Gastrocnemius medialis (tissue), 4 donors: ENCODE results near the gene C2CD4C. TPM values are rescaled to one million over a fixed set of nuclear protein-coding genes. Genes with fewer than 3 reads are reported as not detected.
"Not testable (repeated sequence)": the region's sequence is repeated elsewhere in the genome, so short reads cannot be mapped to it uniquely, and the experiment has no call there.

Experiments
- ATAC-seq, 2 donors: fragments of 150-250 bp; one replicate each; pipeline ENCODE4 v1.9.1; 2016
- DNase-seq, 2 donors: peaks; one replicate each; pipeline ENCODE4 v3.0.0-alpha.2; 2019
- H3K27ac ChIP-seq, 4 donors: fragments of 200-600 bp; sonication (generic); 1 replicate in 1 of 4; 2 replicates in 3 of 4; pipeline ENCODE4 v1.5.1; 2016 to 2018; ENCODE audit warnings: mild to moderate bottlenecking in 2 of 4, moderate library complexity in 1 of 4
- H3K27me3 ChIP-seq, 3 donors: fragments of 200-600 bp; sonication (generic) in 2 of 3; 1 replicate in 1 of 3; 2 replicates in 2 of 3; pipeline versions ENCODE4 v1.5.1 to v1.6.0; 2016 to 2019; ENCODE audit warnings: mild to moderate bottlenecking in 1 of 3, moderate library complexity in 1 of 3
- H3K36me3 ChIP-seq, 2 donors: fragments of 200-600 bp; sonication (generic) in 1 of 2; one replicate each; pipeline ENCODE4 v1.5.1; 2017 to 2018
- H3K4me1 ChIP-seq, 2 donors: fragments of 200-600 bp; sonication (generic) in 1 of 2; one replicate each; pipeline ENCODE4 v1.5.1; 2016 to 2017; ENCODE audit warnings: mild to moderate bottlenecking in 2 of 2
- H3K4me3 ChIP-seq, 4 donors: fragments of 200-600 bp; sonication (generic) in 3 of 4; 1 replicate in 1 of 4; 2 replicates in 3 of 4; pipeline ENCODE4 v1.5.1; 2016 to 2019; ENCODE audit warnings: mild to moderate bottlenecking in 2 of 4
- H3K9me3 ChIP-seq, 3 donors: fragments of 200-600 bp; sonication (generic) in 2 of 3; 1 replicate in 1 of 3; 2 replicates in 2 of 3; pipeline ENCODE4 v1.5.1; 2016 to 2019
- CTCF ChIP-seq, 5 experiments: fragments of 450-650 bp in 3 of 5; fragments of 200-600 bp in 2 of 5; sonication (generic) in 2 of 5; IDR thresholded peaks in 4 of 5; conservative IDR thresholded peaks in 1 of 5; 1 replicate in 4 of 5; 2 replicates in 1 of 5; pipeline ENCODE4 v1.5.1; 2016 to 2019; ENCODE audit warnings: antibody characterized with exemption in 5 of 5, mild to moderate bottlenecking in 3 of 5, moderate library complexity in 3 of 5
- POLR2A ChIP-seq, 2 donors: fragments of 450-650 bp; IDR thresholded peaks; one replicate each; pipeline ENCODE4 v1.6.1; 2017; ENCODE audit warnings: antibody characterized with exemption in 2 of 2, mild to moderate bottlenecking in 2 of 2, moderate library complexity in 2 of 2
- in situ Hi-C, 4 donors: fragments of 200-750 bp; cut with MboI; loops; one replicate each; pipeline versions ENCODE4 v1.15.0 to v1.8.0; 2017; ENCODE audit warnings: low sequenced_read_pairs in 4 of 4
- intact Hi-C: fragments of 100-400 bp; cut with DNase I; formaldehyde crosslinking; loops from one replicate; pipeline ENCODE4 v1.15.1; 2023; ENCODE audit warnings: low total_unique reads
- total RNA-seq, 4 donors: library from RNA; depleted of rRNA; stranded (reverse); fragments of >200 nt; gene quantifications; one replicate each; pipeline versions ENCODE4 v1.1.0 to v1.2.3, GENCODE V29; 2016

The C2CD4C gene
- total RNA-seq, 4 donors from 2014 or later: 0.15 to 0.78 (median 0.38) TPM

DNA sequence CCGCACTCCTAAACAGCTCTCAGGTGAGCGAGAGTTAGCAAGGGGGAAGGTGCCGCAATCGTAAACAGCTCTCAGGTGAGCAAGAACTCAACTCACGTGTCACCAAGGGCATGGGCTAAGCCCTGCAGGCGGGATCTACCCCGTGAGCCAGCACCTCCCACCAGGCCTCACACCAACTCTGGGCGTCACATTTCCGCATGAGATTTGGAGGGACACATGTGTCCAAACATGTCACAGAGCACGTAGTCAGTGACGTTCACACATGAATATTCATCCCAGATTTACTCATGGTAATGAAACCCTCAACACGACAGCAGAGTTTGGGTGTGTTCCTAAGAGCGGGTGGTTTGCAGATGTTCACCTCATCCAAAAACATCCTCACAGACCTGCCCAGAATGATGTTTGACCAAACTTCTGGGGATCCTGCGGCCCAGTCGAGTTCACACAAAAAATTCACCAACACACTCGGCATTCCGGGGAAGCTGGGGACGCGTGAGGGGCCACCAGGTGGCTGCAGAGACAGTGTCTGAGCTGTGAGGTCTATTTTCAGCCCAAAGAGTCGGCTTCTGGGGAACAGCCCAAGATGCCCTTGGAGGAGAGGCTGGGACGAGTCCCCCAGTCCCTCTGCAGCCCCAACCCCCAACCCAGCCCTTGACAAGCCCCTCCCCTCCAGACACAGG is 19.6 kb downstream of the C2CD4C start:
- no peaks in the 10 kb centered on the region for H3K4me1 ChIP-seq
- H3K27ac ChIP-seq: no peak overlapping the region
- H3K9me3 ChIP-seq: no peaks in the 10 kb centered on the region
- DNase-seq: no peak
- intact Hi-C loops (no loop called here), in situ Hi-C loops (no loop called here)
- no peak overlapping the region for H3K4me3 ChIP-seq
- no peaks in the 10 kb centered on the region for H3K36me3 ChIP-seq
- peaks cover 0 to 13% (median 11%) of the 10 kb centered on the region in 3 donors for H3K27me3 ChIP-seq
- ATAC-seq: no peak
- TF ChIP-seq POLR2A (IDR thresholded peaks at IDR 0.05): no peak

DNA sequence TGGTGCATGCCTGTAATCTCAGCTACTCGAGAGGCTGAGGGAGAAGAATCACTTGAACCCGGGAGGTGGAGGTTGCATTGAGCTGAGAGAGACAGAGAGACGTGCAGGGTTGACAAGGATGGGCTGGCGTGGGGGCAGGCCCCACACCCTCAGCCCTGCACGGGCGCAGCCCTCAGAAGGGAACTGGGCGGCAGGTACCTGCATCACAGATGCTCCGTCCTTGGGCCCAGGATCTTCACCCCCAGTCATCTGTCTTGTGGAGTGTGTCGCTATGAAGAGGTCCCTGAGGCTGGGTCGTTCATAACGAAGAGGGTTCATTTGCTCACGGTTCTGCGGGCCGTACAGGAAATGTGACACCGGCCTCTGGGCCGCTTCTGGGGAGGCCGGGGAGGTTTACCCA is 20.3 kb downstream of the C2CD4C start:
- no peaks in the 10 kb centered on the region for H3K4me1 ChIP-seq
- H3K27ac ChIP-seq: no peak overlapping the region
- ATAC-seq (no peak), DNase-seq (no peak)
- peaks cover 2 to 15% (median 11%) of the 10 kb centered on the region in 3 donors for H3K27me3 ChIP-seq
- intact Hi-C loops (no loop called here), in situ Hi-C loops (no loop called here)
- H3K4me3 ChIP-seq: no peak overlapping the region
- H3K9me3 ChIP-seq: no peaks in the 10 kb centered on the region
- H3K36me3 ChIP-seq: no peaks in the 10 kb centered on the region
- TF ChIP-seq POLR2A (IDR thresholded peaks at IDR 0.05) (no peak), CTCF (IDR thresholded peaks at IDR 0.05 in 4 of 5, conservative IDR thresholded peaks at IDR 0.05 in 1 of 5) (no peak)

DNA sequence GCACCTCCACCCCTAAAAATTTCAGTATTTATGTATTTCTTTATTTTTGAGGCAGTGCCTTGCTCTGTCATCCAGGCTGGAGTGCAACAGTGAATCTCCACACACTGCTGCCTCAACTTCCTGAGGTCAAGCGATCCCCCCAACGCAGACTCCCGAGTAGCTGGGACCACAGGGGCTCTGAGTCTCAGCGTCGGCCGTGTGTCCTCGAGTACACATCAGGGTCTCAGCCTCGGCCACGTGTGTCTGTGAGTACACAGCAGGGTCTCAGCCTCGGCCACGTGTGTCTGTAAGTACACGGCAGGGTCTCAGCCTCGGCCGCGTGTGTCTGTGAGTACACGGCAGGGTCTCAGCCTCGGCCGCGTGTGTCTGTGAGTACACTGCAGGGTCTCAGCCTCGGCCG is 21.2 kb downstream of the C2CD4C start:
- peaks cover 11 to 25% (median 11%) of the 10 kb centered on the region in 3 donors for H3K27me3 ChIP-seq
- intact Hi-C loops: no loop called here

GRCh38 chr19:386632-387301 is 22.2 kb downstream of the C2CD4C start:
- H3K9me3 ChIP-seq, DNase-seq, ATAC-seq, H3K36me3 ChIP-seq, H3K27ac ChIP-seq, intact Hi-C loops, H3K4me1 ChIP-seq, in situ Hi-C loops, H3K4me3 ChIP-seq: not testable (repeated sequence)
- H3K27me3 ChIP-seq: peaks cover 13 to 27% (median 14%) of the 10 kb centered on the region in 3 donors

More for the DNA sequence above, 21.2 kb downstream of the C2CD4C start:
- in situ Hi-C loops: no loop called here
- TF ChIP-seq POLR2A (IDR thresholded peaks at IDR 0.05): no peak
- no peak for TF ChIP-seq CTCF (IDR thresholded peaks at IDR 0.05 in 4 of 5, conservative IDR thresholded peaks at IDR 0.05 in 1 of 5)
- DNase-seq (no peak), ATAC-seq (no peak)
- Histone ChIP-seq H3K4me3 (no peak overlapping the region), H3K9me3 (no peaks in the 10 kb centered on the region), H3K36me3 (no peaks in the 10 kb centered on the region), H3K4me1 (no peaks in the 10 kb centered on the region), H3K27ac (no peak overlapping the region)

- H3K9me3 ChIP-seq, H3K36me3 ChIP-seq, H3K4me3 ChIP-seq, H3K4me1 ChIP-seq, intact Hi-C loops, DNase-seq, H3K27ac ChIP-seq, ATAC-seq, in situ Hi-C loops: not testable (repeated sequence)
- H3K27me3 ChIP-seq: peaks cover 13 to 27% (median 14%) of the 10 kb centered on the region in 3 donors
Measured at GRCh38 chr19:386189-386588, 22.8 kb downstream of the C2CD4C start.

DNA sequence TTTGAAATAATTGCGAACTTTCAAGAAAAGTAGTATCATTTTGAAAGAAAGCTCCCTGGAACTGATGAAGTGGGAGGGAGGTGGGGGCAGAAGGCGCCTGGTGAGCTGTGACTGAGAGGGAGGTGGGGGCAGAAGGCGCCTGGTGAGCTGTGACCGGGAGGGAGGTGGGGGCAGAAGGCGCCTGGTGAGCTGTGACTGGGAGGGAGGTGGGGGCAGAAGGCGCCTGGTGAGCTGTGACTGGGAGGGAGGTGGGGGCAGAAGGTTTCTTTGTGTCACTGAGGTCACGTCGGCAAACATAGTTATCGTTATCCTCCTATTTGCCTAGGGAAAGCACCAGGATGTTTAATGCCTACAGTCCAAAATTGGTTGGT is 24.2 kb downstream of the C2CD4C start:
- no peaks in the 10 kb centered on the region for H3K36me3 ChIP-seq
- no peak overlapping the region for H3K4me3 ChIP-seq
- no peaks in the 10 kb centered on the region for H3K9me3 ChIP-seq
- intact Hi-C loops (loop anchor here (2.0 kb wide), 2 partner anchors 96 to 122 kb away; partner anchors contain the start of gene TPGS1), in situ Hi-C loops (no loop called here)
- DNase-seq (no peak), ATAC-seq (no peak)
- TF ChIP-seq POLR2A (IDR thresholded peaks at IDR 0.05) (no peak), CTCF (IDR thresholded peaks at IDR 0.05 in 4 of 5, conservative IDR thresholded peaks at IDR 0.05 in 1 of 5) (no peak)
- no peak overlapping the region for H3K27ac ChIP-seq
- peaks cover 13 to 23% (median 15%) of the 10 kb centered on the region in 3 donors for H3K27me3 ChIP-seq
- H3K4me1 ChIP-seq: no peaks in the 10 kb centered on the region
